ENCODE data around the gene LRRC55.

Gene LRRC55

DNA sequence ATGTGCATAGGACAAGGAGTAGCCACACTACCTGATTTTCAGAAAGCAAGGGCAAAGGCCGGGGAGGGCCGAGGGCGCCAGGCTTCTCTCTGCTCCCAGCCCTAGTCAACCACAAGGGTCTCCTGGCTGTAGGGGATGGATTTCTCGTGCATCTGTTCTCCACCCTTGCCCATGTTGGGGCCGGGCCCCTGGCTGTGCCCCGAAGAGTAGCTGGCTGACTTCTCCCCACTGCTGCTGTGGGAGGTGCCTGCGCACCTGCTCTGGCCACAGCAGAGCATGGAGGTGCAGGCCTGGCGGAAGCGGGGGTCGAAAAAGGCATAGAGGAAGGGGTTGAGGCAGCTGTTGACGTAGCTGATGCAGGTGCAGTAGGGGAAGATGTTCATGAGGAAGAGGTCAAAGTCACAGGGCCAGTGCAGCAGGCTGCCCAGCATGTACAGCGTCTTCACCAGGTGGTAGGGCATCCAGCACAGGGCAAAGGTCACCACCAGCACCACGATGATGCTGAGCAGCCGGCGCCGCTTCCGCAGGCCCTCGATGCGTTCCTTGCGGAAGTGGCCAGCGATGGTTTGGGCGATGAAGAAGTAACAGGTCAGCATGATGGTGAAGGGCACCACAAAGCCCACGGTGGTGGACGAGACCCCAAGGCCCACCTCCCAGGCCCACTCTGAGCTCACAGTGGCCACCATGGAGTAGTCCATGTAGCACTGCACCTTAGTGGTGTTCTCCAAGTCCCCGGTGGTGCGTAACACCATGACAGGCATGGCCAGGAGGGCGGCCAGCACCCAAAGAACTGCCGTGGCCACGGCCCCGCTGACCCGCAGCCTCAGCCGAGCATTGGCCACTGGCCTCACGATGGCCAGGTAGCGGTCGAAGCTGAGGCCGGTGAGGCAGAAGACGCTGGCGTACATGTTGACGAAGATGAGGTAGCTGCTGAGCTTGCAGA lies 54.3 kb downstream of the LRRC55 start:
- Mint-ChIP-seq H3K27me3 (ENCODE audit: low read depth) (peaks cover 38% of the 10 kb centered on the region), H3K4me3 (peak overlapping the region in 2 of 3 experiments; percentile 72 to 80), H3K9me3 (no peaks in the 10 kb centered on the region), H3K4me1 (peaks cover 72% of the 10 kb centered on the region), H3K36me3 (ENCODE audit: low read depth) (no peaks in the 10 kb centered on the region), H3K27ac (peak overlapping the region in 2 of 3 experiments; percentile 63 to 83)
- no peak for TF ChIP-seq CTCF (IDR thresholded peaks at IDR 0.05; ENCODE audit: unreplicated experiment in 3 of 3)

- no peaks in the 10 kb centered on the region for H3K36me3 Mint-ChIP-seq (ENCODE audit: low read depth)
These were observed 55.5 kb downstream of the LRRC55 start, which contains the start of gene APLNR for GRCh38 chr11:57237204-57237681. Gene APLNR (minus strand): TSS chr11:57237250. CDS start chr11:57237004, 246 bp downstream.

GRCh38 chr11:57239348-57239747 lies 57.6 kb downstream of the LRRC55 start:
- Mint-ChIP-seq H3K27ac (peak overlapping the region in 2 of 3 experiments; percentile 35 to 70), H3K36me3 (ENCODE audit: low read depth) (no peaks in the 10 kb centered on the region), H3K4me3 (no peak overlapping the region), H3K27me3 (ENCODE audit: low read depth) (peaks cover 31% of the 10 kb centered on the region), H3K4me1 (peaks cover 78% of the 10 kb centered on the region), H3K9me3 (no peaks in the 10 kb centered on the region)
- no peak for TF ChIP-seq CTCF (IDR thresholded peaks at IDR 0.05; ENCODE audit: unreplicated experiment in 3 of 3)

More at GRCh38 chr11:57237204-57237681, 55.5 kb downstream of the LRRC55 start, which contains the start of gene APLNR:
- no peaks in the 10 kb centered on the region for H3K9me3 Mint-ChIP-seq
- peaks cover 75% of the 10 kb centered on the region for H3K4me1 Mint-ChIP-seq
- peaks cover 30% of the 10 kb centered on the region for H3K27me3 Mint-ChIP-seq (ENCODE audit: low read depth)
- H3K4me3 Mint-ChIP-seq, result peak within 1 kb of the TSS; percentile 10 to 80 (median 66)
- TF ChIP-seq CTCF (IDR thresholded peaks at IDR 0.05; ENCODE audit: unreplicated experiment in 3 of 3), result no peak
- H3K27ac Mint-ChIP-seq, result peak within 1 kb of the TSS in 1 of 3 experiments; percentile 63

GRCh38 chr11:57240007-57240406 lies 58.3 kb downstream of the LRRC55 start:
- peaks cover 25% of the 10 kb centered on the region for H3K27me3 Mint-ChIP-seq (ENCODE audit: low read depth)
- no peaks in the 10 kb centered on the region for H3K36me3 Mint-ChIP-seq (ENCODE audit: low read depth)
- H3K4me3 Mint-ChIP-seq, result no peak overlapping the region
- peak overlapping the region in 2 of 3 experiments; percentile 70 to 80 for H3K27ac Mint-ChIP-seq
- TF ChIP-seq CTCF (IDR thresholded peaks at IDR 0.05; ENCODE audit: unreplicated experiment in 3 of 3), result no peak
- peaks cover 78% of the 10 kb centered on the region for H3K4me1 Mint-ChIP-seq
- H3K9me3 Mint-ChIP-seq, result no peaks in the 10 kb centered on the region

GRCh38 chr11:57240757-57241156 lies 59.0 kb downstream of the LRRC55 start:
- Mint-ChIP-seq H3K4me3 (peak overlapping the region in 1 of 3 experiments; percentile 18), H3K27me3 (ENCODE audit: low read depth) (peaks cover 19% of the 10 kb centered on the region), H3K27ac (peak overlapping the region; percentile 70 to 83 (median 80)), H3K4me1 (peaks cover 70% of the 10 kb centered on the region), H3K36me3 (ENCODE audit: low read depth) (no peaks in the 10 kb centered on the region), H3K9me3 (no peaks in the 10 kb centered on the region)
- no peak for TF ChIP-seq CTCF (IDR thresholded peaks at IDR 0.05; ENCODE audit: unreplicated experiment in 3 of 3)

Measured in nephron (organoid).